NCI-H82 treated with DMSO at 0.1 percent for 48 hours (cell line): ENCODE data around the gene HINT1.
"Not testable (repeated sequence)": the region's sequence is repeated elsewhere in the genome, so short reads cannot be mapped to it uniquely, and the experiment has no call there.

Source experiments
- DNase-seq: peaks from one replicate; lab custom pipeline; 2025; ENCODE audit not compliant: unreplicated experiment; lab: John Stamatoyannopoulos, UW

Gene HINT1

GRCh38 chr5:131165119-131165727 is at the start of gene HINT1:
Gene HINT1, minus strand, starts transcription at chr5:131165256. Its CDS starts 51 bp downstream, at chr5:131165205.
- peak; percentile 60 for DNase-seq

DNA sequence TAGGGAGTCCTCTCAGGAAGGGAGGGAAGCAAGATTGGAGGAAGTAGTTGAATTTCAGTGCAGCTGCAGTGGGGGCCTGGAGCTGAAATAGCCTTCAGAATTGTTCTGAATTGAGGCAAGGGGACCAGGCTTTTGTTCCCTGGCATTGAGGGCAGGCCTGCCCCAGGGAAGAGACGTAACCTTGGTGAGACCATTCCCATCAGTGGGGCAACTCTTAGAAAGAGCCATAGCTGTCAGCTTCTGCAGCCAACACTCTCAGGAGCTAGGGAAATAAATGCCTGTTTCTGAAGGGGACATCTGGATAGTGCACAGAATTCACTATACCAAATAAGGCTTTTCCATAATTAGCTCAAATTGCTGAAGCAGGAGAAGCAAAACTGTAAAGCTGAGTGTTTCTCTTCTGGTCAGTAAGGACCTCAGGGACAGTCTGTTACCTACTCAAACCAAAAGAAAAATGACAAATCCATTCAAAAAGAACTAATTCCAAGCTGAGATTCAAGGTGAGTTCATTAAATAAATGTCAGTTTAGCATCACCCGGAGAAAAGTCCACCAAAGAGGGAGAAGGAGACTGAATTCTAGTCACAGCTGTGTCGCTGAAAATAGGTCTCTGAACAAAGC is 49.7 kb upstream of the HINT1 start:
- DNase-seq, result no peak

GRCh38 chr5:131212471-131213021 is 47.5 kb upstream of the HINT1 start:
- DNase-seq, result no peak

DNA sequence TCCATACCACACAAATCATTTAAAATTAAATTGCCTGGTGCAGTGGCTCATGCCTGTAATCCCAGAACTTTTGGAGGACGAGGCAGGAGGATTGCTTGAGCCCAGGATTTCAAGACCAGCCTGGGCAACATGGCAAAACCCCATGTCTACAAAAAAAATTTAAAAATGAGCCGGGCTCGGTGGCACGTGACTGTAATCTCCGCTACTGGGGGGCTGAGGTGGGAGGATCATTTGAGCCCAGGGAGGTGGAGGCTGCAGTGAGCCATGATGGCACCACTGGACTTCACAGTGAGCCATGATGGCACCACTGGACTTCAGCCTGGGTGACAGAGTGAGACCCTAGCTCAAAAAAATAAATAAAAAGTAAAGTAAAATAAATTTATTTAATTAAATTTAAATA is 46.6 kb upstream of the HINT1 start:
- DNase-seq, result no peak

DNA sequence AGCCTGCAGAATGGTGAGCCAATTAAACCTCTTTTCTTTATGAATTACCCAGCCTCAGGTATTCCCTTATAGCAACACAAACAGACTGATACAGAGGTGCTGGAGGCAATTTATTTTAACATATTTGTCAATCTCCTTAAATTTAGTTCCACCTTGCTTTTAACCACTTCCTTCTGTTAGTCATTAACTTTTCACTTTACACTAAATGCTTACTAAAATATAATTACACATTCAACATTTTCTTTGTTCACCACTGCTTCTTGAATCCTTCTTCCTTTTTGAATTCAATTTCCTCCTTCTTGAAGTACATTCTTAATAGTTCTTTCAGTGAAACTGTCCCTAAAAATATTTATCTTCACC is 45.1 kb upstream of the HINT1 start:
- DNase-seq, result no peak

DNA sequence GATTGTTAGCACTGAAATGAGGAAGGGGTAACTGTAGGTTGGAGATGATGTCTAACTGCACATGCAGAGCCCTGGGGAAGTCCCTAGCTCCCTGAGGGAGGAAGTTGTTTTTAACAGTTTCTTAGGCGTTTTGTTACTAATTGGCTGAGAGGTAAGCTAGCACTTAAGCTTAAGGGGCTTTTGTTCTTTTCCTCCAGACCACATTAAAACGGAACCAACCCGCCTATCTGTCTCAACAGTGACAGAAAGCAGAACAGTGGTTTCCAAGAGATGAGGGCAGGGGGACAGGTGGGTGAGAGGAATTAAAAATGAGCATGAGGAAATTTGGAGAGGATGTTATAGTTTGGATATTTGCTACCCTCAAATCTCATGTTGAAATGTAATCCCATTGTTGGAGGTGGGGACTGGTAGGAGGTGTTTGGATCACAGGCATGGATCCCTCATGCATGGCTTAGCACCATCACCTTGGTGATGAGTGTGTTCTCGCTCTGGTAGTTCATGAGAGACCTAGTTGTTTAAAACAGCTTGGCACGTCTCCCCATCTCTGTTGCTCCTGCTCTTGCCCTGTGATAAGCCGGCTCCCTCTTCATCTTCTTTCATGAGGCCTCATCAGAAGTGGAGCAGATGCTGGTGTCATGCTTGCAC is 44.6 kb upstream of the HINT1 start:
- peak; percentile 53 for DNase-seq

GRCh38 chr5:131209175-131209505 is 44.1 kb upstream of the HINT1 start:
- DNase-seq, result no peak

- DNase-seq, result no peak
Observed at GRCh38 chr5:131206772-131207171, 41.7 kb upstream of the HINT1 start.

- DNase-seq, result no peak
Observed at GRCh38 chr5:131206061-131206460, 41.0 kb upstream of the HINT1 start.

- no peak for DNase-seq
Observed at GRCh38 chr5:131204964-131205363, 39.9 kb upstream of the HINT1 start.

DNA sequence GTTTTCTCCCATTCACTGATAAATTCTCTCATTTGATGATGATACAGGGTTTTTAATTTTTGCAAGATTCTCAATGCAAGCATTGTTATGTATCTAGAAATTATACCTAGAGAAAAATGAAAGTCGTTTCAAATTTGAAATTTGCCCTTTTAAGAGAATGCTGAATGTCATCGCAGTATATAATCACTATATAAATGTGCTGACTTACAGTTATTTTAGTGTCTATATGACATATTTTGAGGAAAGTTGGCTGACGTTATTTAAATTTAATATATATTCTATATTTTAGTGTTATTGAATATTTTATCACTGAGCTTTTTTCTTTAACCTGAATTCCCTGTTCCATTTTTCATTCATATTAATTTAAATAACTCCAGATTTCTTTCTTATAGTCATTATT is 35.5 kb upstream of the HINT1 start:
- no peak for DNase-seq

- DNase-seq, result no peak
Observed at GRCh38 chr5:131198625-131199024, 33.6 kb upstream of the HINT1 start.

DNA sequence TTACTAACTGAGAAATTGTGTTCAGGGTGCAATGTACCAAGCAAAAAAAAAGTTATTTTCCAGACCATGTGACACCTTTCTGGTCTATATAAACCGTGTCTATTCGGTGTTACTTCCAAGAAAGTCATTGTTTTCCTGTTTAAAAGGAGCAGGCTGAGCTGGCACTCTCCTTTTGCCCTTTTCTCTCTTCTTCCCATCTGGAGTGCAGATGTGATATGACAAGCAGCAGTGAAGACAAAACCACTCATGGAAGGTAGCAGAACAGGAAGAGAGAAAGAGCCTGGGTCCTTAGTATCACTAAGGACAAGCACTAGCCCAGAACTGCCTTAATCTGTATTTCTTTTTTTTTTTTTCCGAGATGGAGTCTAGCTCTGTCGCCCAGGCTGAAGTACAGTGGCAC is 31.3 kb upstream of the HINT1 start:
- no peak for DNase-seq

- DNase-seq, result no peak
Observed at GRCh38 chr5:131195696-131196095, 30.6 kb upstream of the HINT1 start.

- DNase-seq, result no peak
Observed at GRCh38 chr5:131194725-131195124, 29.7 kb upstream of the HINT1 start.

DNA sequence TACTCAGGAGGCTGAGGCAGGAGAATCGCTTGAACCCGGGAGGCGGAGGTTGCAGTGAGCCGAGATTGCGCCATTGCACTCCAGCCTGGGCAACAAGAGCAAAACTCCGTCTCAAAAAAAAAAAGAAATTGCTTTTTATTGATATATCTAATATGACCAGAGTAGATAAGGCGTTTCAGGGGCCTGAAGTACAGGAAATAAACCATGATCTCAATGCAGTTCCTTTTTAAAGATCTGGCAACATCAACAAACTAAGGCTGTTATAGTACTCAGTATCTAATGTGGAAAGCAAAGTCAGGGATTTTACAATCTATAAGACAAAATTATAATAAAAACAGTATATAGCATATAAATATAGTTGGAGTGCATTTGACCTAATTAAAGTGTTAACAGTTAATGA is 28.8 kb upstream of the HINT1 start:
- DNase-seq, result not testable (repeated sequence)

DNA sequence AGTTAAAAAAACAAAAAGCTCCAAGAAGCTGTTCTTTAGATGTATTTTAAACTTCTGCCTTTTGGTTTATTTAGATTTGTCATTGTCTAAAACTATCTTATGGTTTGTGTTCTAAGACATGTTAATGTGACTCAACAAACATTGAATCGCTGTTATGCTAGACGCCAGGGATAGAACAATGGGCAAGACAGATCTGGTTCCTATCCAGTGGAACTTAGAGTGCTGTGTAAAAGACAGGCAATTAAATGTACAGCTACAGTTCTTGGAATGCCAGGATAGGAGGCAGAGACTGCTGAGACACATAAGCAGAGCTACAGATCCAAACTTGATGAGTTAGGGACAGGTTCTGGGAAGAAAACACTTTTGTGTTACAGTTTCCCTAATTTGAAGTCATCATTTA is 28.1 kb upstream of the HINT1 start:
- no peak for DNase-seq

DNA sequence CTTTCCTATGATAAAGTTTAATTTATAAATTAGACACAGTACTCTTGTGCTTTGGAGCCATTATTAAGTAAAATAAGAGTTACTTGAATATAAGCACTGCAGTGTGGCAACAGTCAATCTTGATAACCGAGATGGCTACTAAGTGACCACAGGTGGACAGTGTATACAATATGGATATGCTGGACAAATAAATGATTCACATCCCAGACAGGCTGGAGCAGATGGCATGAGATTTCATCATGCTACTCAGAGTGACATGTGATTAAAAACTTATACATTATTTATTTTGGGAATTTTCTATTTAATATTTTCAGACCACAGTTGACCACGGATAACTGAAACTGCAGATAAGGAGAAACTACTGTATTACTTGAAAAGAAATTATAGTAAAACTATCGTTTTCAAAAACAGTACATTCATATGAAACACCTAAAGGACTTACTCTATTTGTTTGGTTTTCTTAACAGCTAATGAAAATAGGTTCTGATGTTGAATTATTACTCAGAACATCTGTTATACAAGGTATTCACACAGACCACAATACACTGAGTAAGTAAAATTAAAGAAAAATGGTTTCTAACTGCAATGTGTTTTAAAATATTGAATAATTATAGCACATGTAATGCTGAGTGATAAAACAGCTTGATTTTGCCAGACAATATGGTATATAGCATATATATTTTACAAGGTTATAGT is 21.7 kb upstream of the HINT1 start:
- DNase-seq, result no peak

- DNase-seq, result no peak
Observed at GRCh38 chr5:131185523-131186104, 20.6 kb upstream of the HINT1 start.

DNA sequence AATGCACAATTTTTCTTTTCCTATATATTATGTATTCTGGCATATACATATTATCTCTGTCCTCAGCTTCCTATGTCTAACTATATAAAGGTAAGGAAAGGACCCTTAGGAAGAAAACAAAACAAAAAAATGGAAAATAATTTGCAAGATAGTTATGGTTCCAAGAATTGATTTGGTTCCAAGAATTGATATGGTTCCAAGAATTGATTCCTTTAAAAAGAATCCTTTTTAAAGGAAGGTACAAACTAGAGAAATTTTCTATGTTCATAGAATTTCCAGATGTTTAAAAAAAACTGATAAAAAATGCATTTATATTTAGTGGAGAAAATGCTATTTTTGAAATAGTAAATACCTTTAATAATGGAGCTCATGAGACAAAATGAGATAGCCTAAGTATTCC is 17.8 kb upstream of the HINT1 start:
- no peak for DNase-seq

- no peak for DNase-seq
Observed at GRCh38 chr5:131180407-131180806, 15.4 kb upstream of the HINT1 start.
